Measurements from ENCODE around the gene ANTXRL. TPM values are rescaled to one million over a fixed set of nuclear protein-coding genes. Genes with fewer than 3 reads are reported as not detected.
A peak's percentile ranks its signal among the peaks of the same experiment; 100 is the strongest.

The ANTXRL gene
- not detected for polyA plus RNA-seq (2013, experiment 1 of 2)
- polyA plus RNA-seq (2013, experiment 2 of 2): not detected

DNA sequence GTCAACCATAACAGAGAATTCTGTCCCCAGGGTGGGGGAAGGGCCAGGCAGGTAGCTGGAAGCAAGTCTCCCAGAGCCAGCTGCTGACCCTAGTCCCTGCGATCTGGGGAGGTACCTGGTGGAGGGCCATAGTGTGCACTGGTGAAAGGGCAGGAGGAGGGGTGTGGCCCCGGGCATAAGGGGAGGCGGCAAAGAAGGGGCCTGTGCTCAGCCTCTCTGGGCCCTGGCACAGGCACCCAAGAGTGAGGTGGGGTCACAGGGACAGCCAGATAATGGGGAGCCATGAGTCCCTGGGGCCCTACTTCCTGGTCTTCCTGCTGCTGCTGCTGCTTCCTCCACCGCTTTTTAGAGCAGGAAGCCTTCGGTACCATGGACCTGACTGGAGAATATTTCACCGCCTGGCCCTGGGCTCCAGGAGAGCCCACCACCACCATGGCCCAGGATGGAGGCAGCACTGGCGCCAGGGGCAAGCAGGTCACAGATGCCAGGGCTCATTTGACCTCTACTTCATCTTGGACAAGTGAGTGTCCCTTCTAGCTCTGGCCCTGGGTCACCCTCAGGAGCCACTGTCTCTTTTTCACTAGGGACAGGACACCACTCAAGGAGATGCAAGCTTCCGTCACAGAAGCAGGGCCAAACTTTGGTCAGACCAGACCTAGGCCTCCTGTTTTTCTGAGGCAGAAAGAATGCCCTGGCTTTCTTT is at the start of gene ANTXRL:
Gene ANTXRL (plus strand): TSS at position 7 of the 703 bp plus-strand sequence. CDS start 266 bp downstream, at position 273.
- Histone ChIP-seq H3K23ac (ENCODE audit: low read depth, low read length, poor library complexity) (no peak within 1 kb of the TSS), H3K4ac (ENCODE audit: low read length) (no peak within 1 kb of the TSS), H2BK120ac (ENCODE audit: low read depth, low read length) (no peak within 1 kb of the TSS), H3K9me3 (replicated peaks in 1 of 2; ENCODE audit: control insufficient read depth in 2 of 2, insufficient read depth in 1 of 2, low read depth in 1 of 2, low read length in 2 of 2) (no peaks in the 10 kb centered on the region), H3K27ac (replicated peaks; ENCODE audit: low read length) (no peak within 1 kb of the TSS), H2AK5ac (ENCODE audit: low read depth, low read length) (peak within 1 kb of the TSS; percentile 3), H3K4me2 (ENCODE audit: insufficient read depth, low read length, poor library complexity, severe bottlenecking) (no peak within 1 kb of the TSS), H3K14ac (ENCODE audit: low read length) (no peak within 1 kb of the TSS), H4K8ac (ENCODE audit: low read depth, low read length) (no peak within 1 kb of the TSS), H3K27me3 (ENCODE audit: control insufficient read depth in 3 of 3, insufficient read depth in 3 of 3, low read depth in 1 of 3, low read length in 3 of 3) (peaks cover 20 to 47% (median 45%) of the 10 kb centered on the region in 3 experiments), H3K4me3 (ENCODE audit: low read length in 2 of 2) (no peak within 1 kb of the TSS), H2AFZ (ENCODE audit: low read length) (no peak within 1 kb of the TSS), H2BK5ac (ENCODE audit: low read length) (no peak within 1 kb of the TSS), H2BK15ac (ENCODE audit: low read length) (no peak within 1 kb of the TSS), H4K91ac (ENCODE audit: low read depth, low read length, poor library complexity) (no peak within 1 kb of the TSS), H3K79me1 (ENCODE audit: low read depth, low read length) (no peaks in the 10 kb centered on the region), H2BK12ac (ENCODE audit: low read length) (no peak within 1 kb of the TSS), H3K4me1 (ENCODE audit: control insufficient read depth in 2 of 2, insufficient read depth in 1 of 2, low read depth in 1 of 2, low read length in 2 of 2) (peaks cover 3 to 11% of the 10 kb centered on the region in 2 donors), H3K36me3 (replicated peaks in 1 of 2; ENCODE audit: control insufficient read depth in 2 of 2, insufficient read depth in 2 of 2, low read length in 2 of 2) (no peaks in the 10 kb centered on the region), H3K18ac (ENCODE audit: low read length) (peak within 1 kb of the TSS; percentile 7), H3K9ac (ENCODE audit: low read depth, low read length, poor library complexity) (no peak within 1 kb of the TSS)
- WGBS, 2 donors (ENCODE audit: extremely low coverage in 2 of 2, insufficient read length in 2 of 2, insufficient replicate concordance in 1 of 2): no CpG with 5 or more reads among the region's 8 CpGs
- DNase-seq (ENCODE audit: low spot score): no peak

DNA sequence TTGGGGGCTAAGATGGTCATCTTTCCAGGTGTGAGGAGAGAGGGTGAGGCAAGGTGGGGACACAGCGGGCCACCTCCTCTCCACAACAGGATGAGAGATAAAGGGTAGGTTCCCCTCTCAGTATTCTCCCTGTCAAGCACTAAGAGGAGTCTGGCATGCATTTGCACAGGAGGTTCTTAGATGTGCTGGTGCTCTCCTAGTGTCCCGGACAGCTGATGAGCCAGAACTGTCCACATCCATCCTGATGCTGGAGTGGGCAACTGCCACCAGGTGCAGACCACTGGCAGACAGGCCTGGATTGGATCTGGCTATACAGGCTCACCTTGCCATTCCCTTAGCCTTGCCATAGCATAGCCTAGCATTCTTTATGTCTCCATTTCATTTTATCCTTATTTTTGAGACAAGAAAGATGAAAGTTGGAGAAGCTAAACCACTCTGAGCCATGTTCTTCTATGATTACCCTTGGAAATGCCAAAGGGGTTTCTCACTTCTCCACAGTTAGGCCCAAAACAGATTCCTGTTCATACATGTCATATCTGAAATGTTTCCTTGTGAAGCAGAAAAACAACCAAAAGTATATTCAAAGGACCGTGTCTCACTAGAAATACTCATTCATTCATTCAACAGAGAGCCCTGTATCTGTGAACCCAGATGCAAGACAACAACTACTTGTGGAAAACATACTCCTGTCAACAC is 48.8 kb upstream of the ANTXRL start:
- Histone ChIP-seq H2BK5ac (ENCODE audit: low read length) (no peak overlapping the region), H3K4ac (ENCODE audit: low read length) (no peak overlapping the region), H3K18ac (ENCODE audit: low read length) (no peak overlapping the region), H3K14ac (ENCODE audit: low read length) (no peak overlapping the region), H2AFZ (ENCODE audit: low read length) (no peak overlapping the region), H3K9ac (ENCODE audit: low read depth, low read length, poor library complexity) (no peak overlapping the region), H2BK12ac (ENCODE audit: low read length) (no peak overlapping the region), H2BK120ac (ENCODE audit: low read depth, low read length) (no peak overlapping the region), H4K8ac (ENCODE audit: low read depth, low read length) (no peak overlapping the region), H2AK5ac (ENCODE audit: low read depth, low read length) (no peak overlapping the region), H3K4me2 (ENCODE audit: insufficient read depth, low read length, poor library complexity, severe bottlenecking) (no peak overlapping the region), H3K36me3 (replicated peaks in 1 of 2; ENCODE audit: control insufficient read depth in 2 of 2, insufficient read depth in 2 of 2, low read length in 2 of 2) (no peaks in the 10 kb centered on the region), H3K27me3 (ENCODE audit: control insufficient read depth in 3 of 3, insufficient read depth in 3 of 3, low read depth in 1 of 3, low read length in 3 of 3) (no peaks in the 10 kb centered on the region), H3K23ac (ENCODE audit: low read depth, low read length, poor library complexity) (no peak overlapping the region), H3K4me3 (ENCODE audit: low read length in 2 of 2) (no peak overlapping the region), H3K79me1 (ENCODE audit: low read depth, low read length) (no peaks in the 10 kb centered on the region), H3K9me3 (replicated peaks in 1 of 2; ENCODE audit: control insufficient read depth in 2 of 2, insufficient read depth in 1 of 2, low read depth in 1 of 2, low read length in 2 of 2) (peaks cover 0 to 2% of the 10 kb centered on the region in 2 donors), H3K27ac (replicated peaks; ENCODE audit: low read length) (no peak overlapping the region), H2BK15ac (ENCODE audit: low read length) (no peak overlapping the region), H4K91ac (ENCODE audit: low read depth, low read length, poor library complexity) (no peak overlapping the region), H3K4me1 (ENCODE audit: control insufficient read depth in 2 of 2, insufficient read depth in 1 of 2, low read depth in 1 of 2, low read length in 2 of 2) (no peaks in the 10 kb centered on the region)
- DNase-seq (ENCODE audit: low spot score): no peak
- no CpG with 5 or more reads among the region's 3 CpGs for WGBS, 2 donors (ENCODE audit: extremely low coverage in 2 of 2, insufficient read length in 2 of 2, insufficient replicate concordance in 1 of 2)

GRCh38 chr10:46239247-46239646 is 47.5 kb upstream of the ANTXRL start:
- no peaks in the 10 kb centered on the region for H3K79me1 ChIP-seq (ENCODE audit: low read depth, low read length)
- H3K27ac ChIP-seq (replicated peaks; ENCODE audit: low read length): no peak overlapping the region
- H3K4me3 ChIP-seq (ENCODE audit: low read length in 2 of 2): no peak overlapping the region
- no peak overlapping the region for H2BK120ac ChIP-seq (ENCODE audit: low read depth, low read length)
- H2BK15ac ChIP-seq (ENCODE audit: low read length): no peak overlapping the region
- H3K4ac ChIP-seq (ENCODE audit: low read length): no peak overlapping the region
- no peak overlapping the region for H3K18ac ChIP-seq (ENCODE audit: low read length)
- no peak overlapping the region for H4K91ac ChIP-seq (ENCODE audit: low read depth, low read length, poor library complexity)
- no peak overlapping the region for H2BK12ac ChIP-seq (ENCODE audit: low read length)
- no peak overlapping the region for H2BK5ac ChIP-seq (ENCODE audit: low read length)
- peaks cover 0 to 2% of the 10 kb centered on the region in 2 donors for H3K9me3 ChIP-seq (replicated peaks in 1 of 2; ENCODE audit: control insufficient read depth in 2 of 2, insufficient read depth in 1 of 2, low read depth in 1 of 2, low read length in 2 of 2)
- H3K36me3 ChIP-seq (replicated peaks in 1 of 2; ENCODE audit: control insufficient read depth in 2 of 2, insufficient read depth in 2 of 2, low read length in 2 of 2): no peaks in the 10 kb centered on the region
- H3K4me2 ChIP-seq (ENCODE audit: insufficient read depth, low read length, poor library complexity, severe bottlenecking): no peak overlapping the region
- H4K8ac ChIP-seq (ENCODE audit: low read depth, low read length): no peak overlapping the region
- H3K27me3 ChIP-seq (ENCODE audit: control insufficient read depth in 3 of 3, insufficient read depth in 3 of 3, low read depth in 1 of 3, low read length in 3 of 3): no peaks in the 10 kb centered on the region
- no peak overlapping the region for H3K14ac ChIP-seq (ENCODE audit: low read length)
- H3K23ac ChIP-seq (ENCODE audit: low read depth, low read length, poor library complexity): no peak overlapping the region
- no peak overlapping the region for H2AFZ ChIP-seq (ENCODE audit: low read length)
- no peaks in the 10 kb centered on the region for H3K4me1 ChIP-seq (ENCODE audit: control insufficient read depth in 2 of 2, insufficient read depth in 1 of 2, low read depth in 1 of 2, low read length in 2 of 2)
- H2AK5ac ChIP-seq (ENCODE audit: low read depth, low read length): no peak overlapping the region
- DNase-seq (ENCODE audit: low spot score): no peak
- H3K9ac ChIP-seq (ENCODE audit: low read depth, low read length, poor library complexity): no peak overlapping the region

GRCh38 chr10:46239993-46240683 is 46.7 kb upstream of the ANTXRL start:
- Histone ChIP-seq H4K8ac (ENCODE audit: low read depth, low read length) (no peak overlapping the region), H3K79me1 (ENCODE audit: low read depth, low read length) (no peaks in the 10 kb centered on the region), H2AK5ac (ENCODE audit: low read depth, low read length) (no peak overlapping the region), H3K27me3 (ENCODE audit: control insufficient read depth in 3 of 3, insufficient read depth in 3 of 3, low read depth in 1 of 3, low read length in 3 of 3) (no peaks in the 10 kb centered on the region), H2BK120ac (ENCODE audit: low read depth, low read length) (no peak overlapping the region), H3K9me3 (replicated peaks in 1 of 2; ENCODE audit: control insufficient read depth in 2 of 2, insufficient read depth in 1 of 2, low read depth in 1 of 2, low read length in 2 of 2) (peaks cover 0 to 2% of the 10 kb centered on the region in 2 donors), H2BK15ac (ENCODE audit: low read length) (no peak overlapping the region), H4K91ac (ENCODE audit: low read depth, low read length, poor library complexity) (no peak overlapping the region), H3K9ac (ENCODE audit: low read depth, low read length, poor library complexity) (no peak overlapping the region), H3K18ac (ENCODE audit: low read length) (peak overlapping the region; percentile 19), H3K14ac (ENCODE audit: low read length) (peak overlapping the region; percentile 64), H3K4ac (ENCODE audit: low read length) (no peak overlapping the region), H3K27ac (replicated peaks; ENCODE audit: low read length) (no peak overlapping the region), H3K4me3 (ENCODE audit: low read length in 2 of 2) (no peak overlapping the region), H2BK12ac (ENCODE audit: low read length) (no peak overlapping the region), H3K23ac (ENCODE audit: low read depth, low read length, poor library complexity) (no peak overlapping the region), H2BK5ac (ENCODE audit: low read length) (no peak overlapping the region), H3K4me1 (ENCODE audit: control insufficient read depth in 2 of 2, insufficient read depth in 1 of 2, low read depth in 1 of 2, low read length in 2 of 2) (no peaks in the 10 kb centered on the region), H3K36me3 (replicated peaks in 1 of 2; ENCODE audit: control insufficient read depth in 2 of 2, insufficient read depth in 2 of 2, low read length in 2 of 2) (no peaks in the 10 kb centered on the region), H3K4me2 (ENCODE audit: insufficient read depth, low read length, poor library complexity, severe bottlenecking) (no peak overlapping the region), H2AFZ (ENCODE audit: low read length) (no peak overlapping the region)
- DNase-seq (ENCODE audit: low spot score): no peak
- WGBS, 2 donors (ENCODE audit: extremely low coverage in 2 of 2, insufficient read length in 2 of 2, insufficient replicate concordance in 1 of 2): no CpG with 5 or more reads among the region's 2 CpGs

All from neuronal stem cell (in vitro differentiated cells).